Glutamatergic neuron (in vitro differentiated cells): ENCODE measurements around the gene KCNIP1. TPM values are rescaled to one million over a fixed set of nuclear protein-coding genes. Genes with fewer than 3 reads are reported as not detected.

ENCODE experiments used
- DNase-seq: peaks from one replicate; pipeline ENCODE4 v3.0.0; 2022
- H3K27ac Mint-ChIP-seq: one replicate; pipeline ENCODE4 v1.8.0; 2020; ENCODE audit warnings: mild to moderate bottlenecking, mixed read lengths, inconsistent platforms; ENCODE audit not compliant: unreplicated experiment
- H3K27me3 Mint-ChIP-seq: one replicate; pipeline ENCODE4 v1.8.0; 2020; ENCODE audit warnings: mild to moderate bottlenecking, moderate library complexity, mixed read lengths, inconsistent platforms; ENCODE audit not compliant: unreplicated experiment
- H3K36me3 Mint-ChIP-seq: one replicate; pipeline ENCODE4 v1.8.0; 2020; ENCODE audit warnings: mild to moderate bottlenecking, mixed read lengths, inconsistent platforms; ENCODE audit not compliant: unreplicated experiment
- H3K4me1 Mint-ChIP-seq: one replicate; pipeline ENCODE4 v1.8.0; 2020; ENCODE audit warnings: mild to moderate bottlenecking, low read depth, mixed read lengths, inconsistent platforms; ENCODE audit not compliant: unreplicated experiment
- H3K4me3 Mint-ChIP-seq: one replicate; pipeline ENCODE4 v1.8.0; 2020; ENCODE audit warnings: mild to moderate bottlenecking, mixed read lengths, inconsistent platforms; ENCODE audit not compliant: unreplicated experiment
- H3K9me3 Mint-ChIP-seq: one replicate; pipeline ENCODE4 v1.8.0; 2020; ENCODE audit warnings: mild to moderate bottlenecking, moderate library complexity, mixed read lengths, inconsistent platforms; ENCODE audit not compliant: unreplicated experiment
- total RNA-seq: library from RNA; stranded (reverse); fragmentation: NEBNext Ultra II Directional; extraction: Animal tissue kit (Norgen Biotek cat#: 25700); gene quantifications from one replicate; pipeline ENCODE4 v1.2.1, GENCODE V29; 2021; ENCODE audit not compliant: unreplicated experiment
- TF ChIP-seq, protein P1 (sequence below): fragments of 200-600 bp; sonication (generic); IDR thresholded peaks from one replicate; pipeline ENCODE4 v1.5.0; 2021; ENCODE audit not compliant: partially characterized antibody, unreplicated experiment

KCNIP1 gene
- total RNA-seq, 1 donor from 2014 or later: 0.47 TPM

DNA sequence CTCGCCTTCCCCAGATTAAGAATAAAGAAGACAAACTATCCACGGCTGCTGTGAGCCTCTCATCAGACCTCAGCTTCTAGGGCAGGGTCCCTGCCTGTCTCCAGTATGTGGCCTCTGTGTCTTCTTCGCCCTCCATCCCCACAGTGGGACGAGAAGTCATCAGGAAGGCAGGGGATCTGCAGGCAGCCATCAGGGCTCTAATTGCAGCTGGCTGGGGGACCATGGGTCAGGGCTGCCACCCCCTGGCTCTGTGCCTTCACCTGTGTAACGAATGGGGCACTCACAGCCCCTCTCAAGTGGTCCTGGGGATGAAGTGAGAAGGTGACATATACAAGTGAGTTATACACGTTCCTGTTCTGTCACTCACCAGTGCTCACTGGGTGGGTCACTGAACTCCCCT lies 139.8 kb downstream of the KCNIP1 start:
- H3K9me3 Mint-ChIP-seq: no peaks in the 10 kb centered on the region
- H3K4me3 Mint-ChIP-seq: no peak overlapping the region
- peaks cover 4% of the 10 kb centered on the region for H3K4me1 Mint-ChIP-seq
- no peaks in the 10 kb centered on the region for H3K36me3 Mint-ChIP-seq
- TF ChIP-seq, protein P1, sequence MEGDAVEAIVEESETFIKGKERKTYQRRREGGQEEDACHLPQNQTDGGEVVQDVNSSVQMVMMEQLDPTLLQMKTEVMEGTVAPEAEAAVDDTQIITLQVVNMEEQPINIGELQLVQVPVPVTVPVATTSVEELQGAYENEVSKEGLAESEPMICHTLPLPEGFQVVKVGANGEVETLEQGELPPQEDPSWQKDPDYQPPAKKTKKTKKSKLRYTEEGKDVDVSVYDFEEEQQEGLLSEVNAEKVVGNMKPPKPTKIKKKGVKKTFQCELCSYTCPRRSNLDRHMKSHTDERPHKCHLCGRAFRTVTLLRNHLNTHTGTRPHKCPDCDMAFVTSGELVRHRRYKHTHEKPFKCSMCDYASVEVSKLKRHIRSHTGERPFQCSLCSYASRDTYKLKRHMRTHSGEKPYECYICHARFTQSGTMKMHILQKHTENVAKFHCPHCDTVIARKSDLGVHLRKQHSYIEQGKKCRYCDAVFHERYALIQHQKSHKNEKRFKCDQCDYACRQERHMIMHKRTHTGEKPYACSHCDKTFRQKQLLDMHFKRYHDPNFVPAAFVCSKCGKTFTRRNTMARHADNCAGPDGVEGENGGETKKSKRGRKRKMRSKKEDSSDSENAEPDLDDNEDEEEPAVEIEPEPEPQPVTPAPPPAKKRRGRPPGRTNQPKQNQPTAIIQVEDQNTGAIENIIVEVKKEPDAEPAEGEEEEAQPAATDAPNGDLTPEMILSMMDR: no peak
- peaks cover 4% of the 10 kb centered on the region for H3K27me3 Mint-ChIP-seq
- H3K27ac Mint-ChIP-seq: no peak overlapping the region
- DNase-seq: no peak

DNA sequence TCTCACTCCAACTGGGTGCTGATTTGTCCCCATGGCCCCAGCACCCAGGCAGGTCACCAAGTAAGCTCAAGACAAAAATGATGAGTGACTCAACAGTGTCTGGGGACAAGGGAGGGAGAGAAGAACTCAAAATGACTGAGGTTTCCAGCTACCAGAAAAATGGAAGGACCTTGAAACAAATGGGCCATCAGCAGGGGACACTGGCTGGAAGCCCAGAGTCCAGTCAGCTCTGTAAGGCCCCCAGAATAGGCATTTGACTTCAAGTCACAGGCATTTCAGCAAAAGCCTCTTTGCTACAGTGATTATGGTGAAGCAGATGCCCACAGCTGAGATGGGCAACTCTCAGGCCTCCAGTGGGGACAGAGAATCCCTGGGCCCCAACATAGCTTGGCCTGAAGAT lies 140.7 kb downstream of the KCNIP1 start:
- Mint-ChIP-seq H3K4me3 (no peak overlapping the region), H3K27me3 (peaks cover 4% of the 10 kb centered on the region), H3K27ac (no peak overlapping the region), H3K36me3 (no peaks in the 10 kb centered on the region), H3K9me3 (no peaks in the 10 kb centered on the region), H3K4me1 (no peaks in the 10 kb centered on the region)
- TF ChIP-seq, protein P1: no peak
- no peak for DNase-seq

DNA sequence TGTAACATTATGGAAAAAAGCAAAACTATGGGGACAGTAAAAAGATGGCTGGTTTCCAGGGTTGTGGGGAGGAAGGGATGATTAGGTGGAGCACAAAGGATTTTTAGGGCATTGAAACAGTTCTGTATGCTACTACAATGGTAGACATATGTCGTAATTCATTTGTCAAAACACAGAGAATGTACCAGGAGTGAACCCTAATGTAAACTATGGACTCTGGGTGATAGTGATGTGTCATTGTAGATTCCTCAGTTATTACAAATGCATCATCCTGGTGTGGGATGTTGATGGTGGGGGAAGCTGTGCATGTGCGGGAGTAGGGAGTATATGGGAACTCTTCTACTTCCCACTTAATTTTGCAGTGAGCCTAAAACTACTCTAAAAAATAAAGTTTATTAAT lies 144.7 kb downstream of the KCNIP1 start:
- H3K9me3 Mint-ChIP-seq: no peaks in the 10 kb centered on the region
- DNase-seq: no peak
- H3K27ac Mint-ChIP-seq: no peak overlapping the region
- H3K4me1 Mint-ChIP-seq: no peaks in the 10 kb centered on the region
- H3K36me3 Mint-ChIP-seq: no peaks in the 10 kb centered on the region
- H3K27me3 Mint-ChIP-seq: peaks cover 2% of the 10 kb centered on the region
- TF ChIP-seq, protein P1: no peak
- H3K4me3 Mint-ChIP-seq: no peak overlapping the region

DNA sequence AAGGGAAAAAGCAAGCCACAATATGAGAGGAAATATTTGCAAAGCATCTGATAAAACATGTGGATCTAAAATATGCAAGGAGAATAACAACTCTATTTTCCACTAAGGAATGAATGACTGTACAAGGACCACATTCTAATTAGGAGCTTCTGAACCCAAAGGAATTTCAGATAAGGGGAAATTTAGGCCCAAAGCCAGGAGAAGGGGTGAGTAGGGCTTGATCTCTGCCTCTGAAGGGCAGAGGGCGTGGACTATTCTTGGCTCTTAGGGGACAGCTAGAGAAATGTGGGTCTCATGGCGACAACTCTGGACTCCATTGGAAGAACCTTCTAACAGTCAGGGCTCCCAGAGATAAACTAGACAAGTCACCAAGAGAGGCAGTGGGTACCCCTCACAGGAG lies 147.0 kb downstream of the KCNIP1 start:
- TF ChIP-seq, protein P1: no peak
- peaks cover 2% of the 10 kb centered on the region for H3K27me3 Mint-ChIP-seq
- H3K27ac Mint-ChIP-seq: no peak overlapping the region
- DNase-seq: no peak
- no peaks in the 10 kb centered on the region for H3K9me3 Mint-ChIP-seq
- H3K4me1 Mint-ChIP-seq: no peaks in the 10 kb centered on the region
- no peak overlapping the region for H3K4me3 Mint-ChIP-seq
- no peaks in the 10 kb centered on the region for H3K36me3 Mint-ChIP-seq

DNA sequence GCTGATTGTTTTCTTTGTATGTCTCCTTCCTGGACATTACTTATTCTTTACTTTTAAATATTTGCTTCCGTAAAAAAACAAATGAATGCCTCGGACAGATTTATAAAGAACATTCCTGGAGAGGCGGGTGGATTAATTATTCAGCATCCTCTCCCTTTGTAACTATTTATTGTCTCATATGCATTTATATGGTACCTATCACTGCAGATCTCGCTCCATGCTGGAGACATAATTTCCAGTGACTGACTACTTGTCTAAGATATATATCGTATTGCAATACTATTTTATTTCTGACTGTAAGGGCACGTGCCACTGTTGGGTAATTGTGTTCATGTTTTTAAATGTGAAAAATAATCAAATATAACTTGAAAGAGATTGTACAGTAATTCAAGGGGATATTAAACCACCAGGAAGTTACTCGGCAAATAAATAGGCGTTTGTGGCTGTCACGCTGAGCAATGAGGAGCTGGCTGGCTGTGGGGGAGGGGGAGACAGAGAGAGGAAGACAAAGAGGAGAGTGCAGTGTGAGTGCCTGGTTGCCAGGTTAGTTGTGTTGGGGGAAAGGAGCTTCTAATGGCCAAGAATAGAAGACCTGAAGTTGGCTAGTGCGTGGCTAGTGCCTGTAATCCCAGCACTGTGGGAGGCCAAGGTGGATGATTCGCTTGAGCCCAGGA lies 147.9 kb downstream of the KCNIP1 start:
- H3K4me3 Mint-ChIP-seq: no peak overlapping the region
- no peak overlapping the region for H3K27ac Mint-ChIP-seq
- no peaks in the 10 kb centered on the region for H3K36me3 Mint-ChIP-seq
- TF ChIP-seq, protein P1: no peak
- H3K9me3 Mint-ChIP-seq: no peaks in the 10 kb centered on the region
- peaks cover 2% of the 10 kb centered on the region for H3K27me3 Mint-ChIP-seq
- no peak for DNase-seq
- no peaks in the 10 kb centered on the region for H3K4me1 Mint-ChIP-seq
